Retina (tissue), 1 donor: ENCODE data around the gene SPPL3.

Experiments used
- DNase-seq: peaks from one replicate; pipeline ENCODE4 v3.0.0-alpha.2; 2016

SPPL3 gene

DNA sequence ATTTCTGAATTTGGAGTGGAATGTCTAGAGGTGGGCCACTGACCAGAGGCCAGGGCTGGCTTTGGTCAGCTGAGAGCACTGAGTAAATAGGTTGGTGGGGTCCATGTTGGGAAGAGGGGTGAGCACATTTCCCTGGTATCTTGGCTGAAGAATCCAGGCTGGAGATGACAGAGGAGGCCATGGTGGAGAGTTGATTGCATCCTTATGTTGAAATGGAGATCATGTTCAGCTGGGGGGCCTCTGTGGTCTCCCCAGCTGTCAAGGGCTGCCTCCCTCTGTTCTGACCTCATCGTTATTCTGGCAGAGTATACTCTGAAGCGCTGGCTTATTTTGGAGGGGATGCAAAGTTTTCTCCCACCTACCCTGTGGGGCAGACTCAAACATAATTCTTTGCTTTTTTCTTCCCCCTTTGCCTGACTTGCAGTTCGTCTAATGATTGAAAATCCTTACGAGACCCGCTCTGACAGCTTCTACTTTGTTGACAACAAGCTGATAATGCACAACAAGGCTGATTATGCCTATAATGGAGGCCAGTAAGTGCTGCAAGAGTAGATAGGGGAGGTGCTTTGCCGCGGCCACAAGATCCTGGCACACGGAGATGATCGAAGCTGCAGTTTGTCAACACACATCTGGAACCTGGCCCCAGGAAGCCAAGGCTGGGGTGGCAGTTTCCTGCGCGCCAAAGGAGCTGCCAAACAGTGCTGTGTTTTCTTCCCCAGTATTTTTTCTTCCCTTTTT is 184.5 kb downstream of the SPPL3 start:
- no peak for DNase-seq

DNA sequence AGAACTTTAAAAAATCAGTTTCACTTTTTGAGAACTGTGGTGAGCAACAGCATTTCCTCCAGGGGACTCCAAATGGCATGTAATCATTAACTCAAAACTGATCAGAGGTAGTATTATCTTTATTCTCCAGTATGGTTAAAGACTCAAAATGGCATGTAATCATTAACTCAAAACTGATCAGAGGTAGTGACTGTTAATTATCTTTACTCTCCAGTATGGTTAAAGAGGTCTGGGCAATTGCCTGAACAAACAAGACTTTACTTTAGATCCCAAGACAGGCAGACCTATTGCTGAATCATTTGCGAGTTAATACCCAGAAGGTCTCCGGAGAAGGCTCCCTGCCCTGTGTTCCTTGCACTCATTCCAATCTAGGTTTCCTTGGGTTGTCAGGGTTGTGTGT is 185.1 kb downstream of the SPPL3 start:
- DNase-seq, result no peak

DNA sequence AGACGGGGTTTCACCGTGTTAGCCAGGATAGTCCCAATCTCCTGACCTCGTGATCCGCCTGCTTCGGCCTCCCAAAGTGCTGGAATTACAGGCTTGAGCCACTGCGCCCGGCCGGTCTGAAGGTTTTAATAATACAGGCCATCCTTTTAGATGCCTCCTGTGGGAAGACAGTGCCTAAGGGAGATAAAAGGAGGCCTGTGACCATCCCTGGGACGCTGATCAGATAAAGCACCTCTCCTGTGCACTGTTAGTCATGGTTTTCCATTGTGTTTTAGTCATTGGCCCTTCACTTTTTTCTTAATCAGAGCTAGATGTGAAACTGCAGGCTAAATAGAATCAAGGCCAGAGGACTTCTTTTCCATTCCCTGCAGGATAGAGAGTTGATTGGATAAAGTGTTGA is 186.1 kb downstream of the SPPL3 start:
- DNase-seq, result no peak

DNA sequence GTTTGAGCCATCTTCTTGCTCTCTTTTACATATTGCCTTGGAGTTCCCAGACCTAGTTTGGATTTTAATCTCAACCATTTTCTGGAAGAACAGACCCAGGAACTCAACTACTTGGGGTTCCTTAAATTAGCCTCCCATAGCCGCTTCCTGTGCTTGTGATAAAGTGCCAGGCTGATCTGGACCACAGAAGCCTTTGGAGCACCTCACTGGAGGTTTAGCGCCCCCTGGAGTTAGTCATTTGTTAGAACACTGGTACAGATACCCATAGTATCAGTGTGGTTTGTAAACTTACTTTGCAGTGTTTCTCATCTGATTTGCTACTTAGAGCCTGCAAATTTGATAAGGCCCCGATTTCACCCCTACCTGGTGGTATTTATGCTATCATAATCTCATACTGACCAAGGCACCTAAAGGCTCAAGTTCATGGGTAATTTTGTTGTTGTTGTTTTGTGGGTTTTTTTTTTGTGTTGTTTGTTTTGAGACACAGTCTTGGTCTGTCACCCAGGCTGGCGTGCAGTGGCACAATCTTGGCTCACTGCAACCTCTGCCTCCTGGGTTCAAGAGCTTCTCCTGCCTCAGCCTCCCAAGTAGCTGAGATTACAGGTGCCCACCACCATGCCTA is 190.2 kb downstream of the SPPL3 start:
- peak; percentile 68 for DNase-seq

DNA sequence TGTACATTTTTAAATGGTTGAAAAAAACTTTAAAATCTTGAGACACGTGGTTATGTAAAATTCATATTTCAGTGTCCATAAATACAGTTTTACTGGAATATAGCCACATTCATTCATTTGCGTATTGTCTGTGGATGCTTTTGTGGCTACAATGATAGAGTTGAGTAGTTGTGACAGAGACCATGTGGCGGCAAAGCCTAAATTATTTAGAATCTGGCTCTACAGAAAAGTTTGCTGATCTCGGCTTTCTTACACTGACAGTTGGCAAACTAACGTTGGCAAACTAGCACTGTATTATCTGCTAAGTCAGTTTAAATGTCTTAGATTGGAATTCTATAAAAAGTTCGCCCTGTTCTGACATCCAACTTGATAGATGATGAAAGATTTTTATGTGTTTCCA is 191.5 kb downstream of the SPPL3 start:
- DNase-seq, result no peak
